ENCODE data around the gene GSTO2.

GSTO2 gene

GRCh38 chr10:104254493-104255310 lies 14.3 kb upstream of the GSTO2 start, which contains the start of gene GSTO1:
Gene GSTO1, plus strand, starts transcription at chr10:104254892. Its CDS starts 37 bp downstream, at chr10:104254929.
- DNase-seq: peak; percentile 67

- DNase-seq: peak; percentile 50
Measured at GRCh38 chr10:104255311-104255981, 13.5 kb upstream of the GSTO2 start.

DNA sequence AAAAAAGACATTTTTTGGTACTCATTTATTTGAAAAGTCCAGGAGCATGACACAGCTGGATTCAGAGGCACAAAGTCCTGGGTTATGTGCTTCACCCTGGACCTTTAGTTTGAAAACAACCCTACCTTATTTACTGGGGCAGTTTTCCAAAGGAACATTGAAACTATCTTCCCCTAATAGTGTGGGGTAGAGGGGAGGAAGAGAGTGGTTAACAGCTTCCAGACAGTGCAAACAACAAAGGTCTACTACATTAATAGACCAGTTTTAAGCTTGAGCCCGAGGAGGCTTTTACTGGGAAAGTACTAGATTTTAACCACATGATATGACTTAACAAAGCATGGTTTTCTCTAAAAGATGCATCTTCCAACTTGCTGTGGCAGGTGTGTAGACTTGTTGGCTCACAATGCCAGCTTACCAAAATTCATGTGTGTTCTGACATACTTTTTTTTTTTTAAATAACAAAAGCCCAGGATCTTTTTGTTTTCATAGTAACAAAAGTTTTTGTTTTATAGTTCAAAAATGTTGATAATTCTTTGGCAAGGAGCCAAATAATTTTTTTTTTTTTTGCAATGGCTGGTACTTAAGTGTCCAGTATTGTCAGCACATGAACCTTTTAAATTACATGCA lies 12.5 kb upstream of the GSTO2 start:
- DNase-seq: no peak

DNA sequence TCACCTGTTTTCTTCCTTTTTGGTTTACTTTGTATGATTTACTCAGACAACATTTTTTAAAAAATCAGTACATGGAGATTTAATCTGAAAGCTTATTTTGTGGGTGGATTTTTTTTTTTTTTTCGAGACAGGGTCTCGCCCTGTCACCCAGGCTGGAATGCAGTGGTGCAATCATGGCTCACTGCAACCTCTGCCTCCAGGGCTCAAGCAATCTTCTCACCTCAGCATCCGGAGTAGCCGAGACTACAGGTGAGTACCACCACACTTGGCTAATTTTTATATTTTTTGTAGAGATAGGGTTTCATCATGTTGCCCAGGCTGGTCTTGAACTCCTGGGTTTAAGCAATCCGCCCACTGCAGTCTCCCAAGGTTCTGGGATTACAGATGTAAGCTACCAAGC lies 11.7 kb upstream of the GSTO2 start:
- no peak for DNase-seq

DNA sequence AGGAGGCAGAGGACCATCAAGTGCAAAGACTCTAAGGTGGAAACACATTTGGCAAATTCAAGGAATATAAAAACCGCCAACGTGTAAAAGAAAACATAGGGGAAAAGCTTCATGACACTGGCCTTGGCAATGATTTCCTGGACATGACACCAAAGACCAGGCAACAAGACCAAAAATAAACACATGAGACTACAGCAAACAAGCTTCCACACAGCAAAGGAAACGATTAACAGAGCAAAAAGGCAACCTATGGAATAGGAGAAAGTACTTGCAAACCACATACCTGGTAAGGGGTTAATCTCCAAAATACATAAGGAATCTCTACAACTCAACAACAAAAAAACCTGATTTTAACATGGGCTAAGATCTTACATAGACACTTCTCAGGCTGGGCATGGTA lies 10.8 kb upstream of the GSTO2 start:
- no peak for DNase-seq

- DNase-seq: no peak
Measured at GRCh38 chr10:104259456-104259855, 9.5 kb upstream of the GSTO2 start.

DNA sequence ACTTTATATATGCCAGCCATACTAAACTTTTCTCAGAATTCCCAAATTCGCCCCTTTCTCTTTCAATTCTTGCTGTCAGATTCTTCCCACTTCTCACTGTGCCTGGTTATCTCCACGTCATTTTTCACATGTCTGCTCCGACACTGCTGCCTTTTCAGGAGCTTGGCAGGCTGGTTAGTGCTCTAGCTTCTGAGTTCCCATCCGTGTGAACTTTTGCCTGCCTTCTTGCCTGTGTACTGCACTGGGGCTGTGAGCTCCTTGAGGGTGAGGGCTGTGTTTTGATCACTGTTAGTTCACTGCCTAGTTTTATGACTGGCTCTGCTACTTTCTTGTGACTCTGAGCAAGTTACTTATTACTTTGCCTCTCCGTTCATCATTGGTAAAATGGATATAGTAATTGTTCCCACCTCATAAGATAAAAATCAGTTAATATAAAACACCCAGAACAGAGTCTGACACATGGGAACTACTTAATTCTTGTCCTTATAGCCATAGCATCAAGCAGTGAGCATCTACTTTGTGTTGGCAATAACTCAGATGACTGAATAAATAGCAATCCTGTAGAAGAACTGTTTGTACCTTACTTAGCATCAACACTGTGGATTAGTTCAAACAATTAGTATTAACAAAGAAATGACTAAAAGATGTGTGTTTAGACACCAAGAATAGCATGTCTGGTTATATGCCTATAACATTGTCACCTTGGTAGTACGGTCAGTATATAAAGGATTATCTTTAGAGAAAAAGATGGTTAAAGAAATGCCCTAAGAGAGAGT lies 8.8 kb upstream of the GSTO2 start:
- DNase-seq: no peak

DNA sequence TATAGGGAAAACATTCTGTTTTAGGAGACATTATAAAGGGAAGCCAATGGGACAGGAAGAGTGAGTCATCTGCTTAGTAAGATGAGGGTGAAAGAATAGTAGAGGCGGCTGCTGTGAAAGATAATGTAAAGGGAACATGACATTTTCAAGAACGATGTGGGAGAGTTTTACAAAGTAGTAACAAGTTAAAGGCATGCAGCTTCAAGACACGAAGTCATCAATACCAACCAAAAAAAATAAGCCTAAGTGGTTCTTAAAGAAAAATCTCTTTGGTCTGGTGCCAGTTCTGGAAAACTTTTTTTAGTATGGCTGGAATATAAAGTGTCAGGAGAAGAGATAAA lies 8.2 kb upstream of the GSTO2 start:
- peak; percentile 69 for DNase-seq

GRCh38 chr10:104262055-104262454 lies 6.9 kb upstream of the GSTO2 start:
- no peak for DNase-seq

- DNase-seq: no peak
Measured at GRCh38 chr10:104264783-104265182, 4.2 kb upstream of the GSTO2 start.

DNA sequence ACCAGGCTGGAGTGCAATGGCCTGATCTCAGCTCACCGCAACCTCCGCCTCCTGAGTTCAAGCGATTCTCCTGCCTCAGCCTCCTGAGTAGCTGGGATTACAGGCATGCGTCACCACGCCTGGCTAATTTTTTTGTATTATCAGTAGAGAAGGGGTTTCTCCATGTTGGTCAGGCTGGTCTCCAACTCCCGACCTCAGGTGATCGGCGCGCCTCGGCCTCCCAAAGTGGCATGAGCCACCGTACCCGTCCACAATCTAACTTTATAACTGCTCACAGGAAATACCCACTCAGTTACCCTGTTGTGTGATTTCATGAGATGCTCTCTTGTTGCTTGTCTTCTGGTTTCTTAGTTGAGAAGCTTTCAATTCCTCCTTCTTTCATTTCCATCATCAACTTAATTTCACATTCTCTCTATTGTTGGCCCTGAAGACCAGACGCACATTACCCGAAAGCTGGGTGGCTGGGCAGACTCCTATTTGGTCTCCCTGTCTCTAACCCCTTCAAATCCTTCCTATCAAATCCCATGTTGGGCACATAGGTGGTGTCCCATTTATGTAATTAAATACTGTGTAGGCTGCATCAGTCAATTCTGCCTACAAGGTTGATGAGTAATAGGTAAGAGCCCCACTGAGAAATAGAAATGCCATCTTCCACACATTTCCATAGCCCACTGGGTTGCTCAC lies 1.1 kb upstream of the GSTO2 start:
- no peak for DNase-seq

GRCh38 chr10:104268405-104268712 lies 625 bp upstream of the GSTO2 start:
- DNase-seq: no peak

GRCh38 chr10:104273286-104273685 lies 4.3 kb downstream of the GSTO2 start:
- peak; percentile 67 for DNase-seq

DNA sequence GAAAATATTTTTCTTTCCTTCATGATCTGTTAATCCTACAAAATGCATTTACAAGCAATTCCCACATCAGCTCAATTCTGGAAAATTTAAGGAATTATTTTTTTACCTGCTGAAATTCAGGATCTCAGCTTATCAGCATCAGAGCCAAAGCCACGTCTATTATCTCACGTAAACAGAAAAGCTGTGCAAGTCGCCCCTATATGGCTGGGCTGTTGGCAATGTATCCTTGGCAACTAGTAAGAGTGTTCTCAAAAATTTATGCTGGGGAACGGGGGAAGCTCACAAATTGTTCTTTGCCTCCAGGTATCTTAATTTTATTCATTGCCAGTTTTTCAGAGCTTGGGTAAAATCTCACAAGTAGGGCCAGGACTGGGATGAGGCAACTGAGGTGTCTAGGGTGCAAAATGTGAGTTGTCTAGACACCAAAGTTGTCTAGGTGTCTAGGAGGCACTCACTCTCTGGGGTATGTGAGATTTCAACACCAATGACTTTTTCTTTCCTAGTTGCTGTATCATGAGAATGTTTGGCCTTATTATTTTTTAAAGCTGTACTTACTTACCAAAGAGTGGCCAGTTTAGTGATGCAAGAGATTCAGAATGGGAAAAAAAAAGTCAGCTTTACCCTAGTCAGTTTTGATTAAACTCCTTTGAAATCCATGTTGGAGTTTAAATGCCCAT lies 5.1 kb downstream of the GSTO2 start:
- peak; percentile 54 for DNase-seq

GRCh38 chr10:104274762-104275721 lies 6.1 kb downstream of the GSTO2 start:
- peak; percentile 34 for DNase-seq

DNA sequence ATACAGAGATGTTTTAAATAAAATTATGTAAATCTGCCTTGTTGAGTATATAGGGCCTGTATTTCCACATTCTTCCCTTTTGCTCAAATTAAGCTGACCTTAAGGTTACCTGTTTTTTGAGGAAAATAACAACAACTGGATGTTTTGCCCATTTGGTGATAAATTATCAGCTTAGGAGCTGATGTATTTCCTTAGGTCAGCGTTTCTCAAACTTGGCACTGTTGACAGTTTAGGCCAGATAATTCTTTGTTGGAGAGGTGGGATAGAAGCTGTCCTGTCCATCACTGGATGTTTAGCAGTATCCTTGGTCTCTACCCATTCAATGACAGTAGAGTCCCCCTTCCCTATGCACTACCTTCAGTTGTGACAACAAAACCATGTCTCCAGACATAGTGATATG lies 7.2 kb downstream of the GSTO2 start:
- DNase-seq: no peak

DNA sequence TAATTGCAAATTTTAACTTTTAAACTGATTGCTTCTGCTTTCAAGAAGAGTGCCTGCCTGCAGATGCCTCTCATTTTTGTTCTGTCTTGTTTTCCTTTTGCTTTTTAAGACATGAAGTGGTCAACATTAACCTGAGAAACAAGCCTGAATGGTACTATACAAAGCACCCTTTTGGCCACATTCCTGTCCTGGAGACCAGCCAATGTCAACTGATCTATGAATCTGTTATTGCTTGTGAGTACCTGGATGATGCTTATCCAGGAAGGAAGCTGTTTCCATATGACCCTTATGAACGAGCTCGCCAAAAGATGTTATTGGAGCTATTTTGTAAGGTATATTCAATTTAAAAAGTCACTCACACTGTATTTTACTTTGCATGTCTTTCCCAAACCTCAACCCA lies 8.8 kb downstream of the GSTO2 start:
- no peak for DNase-seq

- DNase-seq: no peak
Measured at GRCh38 chr10:104279550-104280259, 10.7 kb downstream of the GSTO2 start.

DNA sequence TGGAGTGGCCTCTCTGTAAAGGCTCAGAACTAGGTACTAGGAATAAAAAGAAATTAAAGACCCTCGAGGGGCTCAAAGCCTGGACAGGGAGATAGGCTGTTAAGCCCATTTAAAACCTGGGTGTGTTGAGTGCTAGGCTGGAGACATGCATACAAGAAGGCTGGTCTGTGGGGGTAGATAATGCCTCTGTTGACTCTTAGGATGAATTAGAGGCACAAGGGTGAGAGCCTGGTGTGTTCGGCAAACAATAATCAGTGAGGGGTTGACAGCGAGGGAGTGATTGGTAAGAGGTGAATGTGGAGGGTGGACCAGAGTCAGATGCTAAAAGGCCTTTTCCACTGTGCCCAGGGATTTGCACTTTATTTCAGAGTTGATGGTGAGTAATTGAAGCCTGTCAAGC lies 12.7 kb downstream of the GSTO2 start:
- DNase-seq: no peak

GRCh38 chr10:104284846-104285245 lies 15.9 kb downstream of the GSTO2 start:
- DNase-seq: no peak
